NCI-H510A treated with DMSO at 0.1 percent for 48 hours (cell line): Measurements from ENCODE around the gene SPATA20.

Source experiments
- DNase-seq: peaks from one replicate; lab custom pipeline; 2025; lab: John Stamatoyannopoulos, UW

SPATA20 gene

DNA sequence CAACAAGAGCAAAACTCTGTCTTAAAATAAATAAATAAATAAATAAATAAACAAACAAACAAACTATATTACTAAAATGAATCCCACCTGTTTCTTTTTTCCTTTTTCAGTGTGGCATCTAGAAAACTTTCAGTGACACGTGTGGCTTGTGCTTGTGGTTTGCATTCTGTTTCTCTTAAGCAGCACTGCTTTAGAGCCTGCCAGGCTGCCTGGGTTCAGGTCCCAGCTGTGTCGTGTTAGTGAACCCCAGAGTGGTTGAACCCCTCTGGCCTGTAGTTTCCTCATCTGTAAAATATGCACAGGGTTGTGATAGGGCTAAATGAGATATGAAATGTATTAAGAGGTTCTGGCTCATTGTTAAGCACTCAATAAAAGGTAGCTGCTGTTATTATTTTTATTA lies 26.5 kb upstream of the SPATA20 start:
- DNase-seq = no peak

DNA sequence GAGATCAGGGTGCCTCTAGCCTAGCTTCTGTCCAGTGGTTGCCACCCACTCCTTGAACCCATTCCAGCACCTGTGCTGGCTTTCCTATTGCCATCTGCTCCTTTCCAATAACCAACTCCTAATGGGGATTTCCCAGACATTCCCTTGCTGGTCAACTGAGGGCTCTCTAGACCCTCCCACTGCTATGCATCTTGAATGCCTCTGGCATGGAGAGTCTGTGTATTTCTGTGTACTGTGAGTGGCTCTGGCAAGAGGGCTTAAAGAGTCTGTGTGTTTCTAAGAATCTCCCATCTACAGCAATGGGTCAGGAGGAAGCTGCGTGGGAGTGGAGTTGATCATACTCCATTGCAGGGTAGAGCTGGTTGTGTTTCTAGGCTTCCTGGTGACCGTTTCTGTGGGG lies 25.5 kb upstream of the SPATA20 start:
- no peak for DNase-seq

DNA sequence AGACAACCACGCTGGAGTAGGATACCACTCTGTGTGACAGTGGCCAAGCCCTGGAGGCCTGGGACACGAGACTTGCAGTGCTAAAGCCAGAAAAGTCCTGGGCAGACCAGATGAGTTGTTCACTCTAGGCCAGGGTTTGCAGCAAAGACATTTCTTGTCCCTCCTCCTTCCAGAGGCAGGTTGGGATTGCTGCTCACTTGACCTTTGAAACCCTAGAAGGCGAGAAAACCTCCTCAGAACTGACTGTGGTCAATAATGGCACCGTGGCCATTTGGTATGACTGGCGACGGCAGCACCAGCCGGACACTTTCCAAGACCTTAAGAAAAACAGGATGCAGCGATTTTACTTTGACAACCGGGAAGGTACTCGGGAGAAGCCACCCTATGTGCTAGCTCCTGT lies 24.2 kb upstream of the SPATA20 start:
- no peak for DNase-seq

DNA sequence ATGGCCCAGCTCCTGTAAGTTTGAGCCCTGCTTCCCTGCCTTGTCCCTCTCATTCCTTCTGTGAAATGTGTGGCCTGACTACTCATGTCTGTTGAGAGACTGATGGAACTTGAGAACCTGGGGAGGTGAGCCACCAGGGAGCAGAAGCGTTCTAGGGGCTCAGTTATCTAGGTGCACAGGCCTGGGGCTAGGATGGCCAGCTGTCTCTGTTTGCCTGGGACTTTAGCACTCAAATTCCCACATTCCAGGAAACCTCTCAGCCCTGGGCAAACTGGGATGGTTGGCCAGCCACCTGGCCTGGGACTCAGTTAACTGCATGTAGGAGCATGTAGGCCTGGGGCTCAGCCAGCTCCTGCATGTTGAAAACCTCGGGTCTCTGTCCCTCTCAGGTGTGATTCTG lies 23.8 kb upstream of the SPATA20 start:
- no peak for DNase-seq

DNA sequence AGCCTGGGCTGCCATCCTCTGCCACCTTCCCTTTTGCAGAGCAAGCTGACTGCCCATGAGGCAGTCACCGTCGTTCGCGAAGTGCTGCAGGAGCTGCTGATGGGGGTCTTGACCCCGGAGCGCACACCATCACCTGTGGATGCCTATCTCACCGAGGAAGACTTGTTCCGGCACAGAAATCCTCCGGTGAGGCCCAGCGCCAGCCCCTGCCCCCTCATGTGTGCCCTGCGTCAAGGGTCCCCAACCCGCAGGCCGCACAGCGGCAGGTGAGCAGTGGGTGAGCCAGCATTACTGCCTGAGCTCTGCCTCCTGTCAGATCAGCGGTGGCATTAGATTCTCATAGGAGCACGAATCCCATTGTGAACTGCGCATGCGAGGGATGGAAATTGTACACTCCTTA lies 22.1 kb upstream of the SPATA20 start:
- no peak for DNase-seq

DNA sequence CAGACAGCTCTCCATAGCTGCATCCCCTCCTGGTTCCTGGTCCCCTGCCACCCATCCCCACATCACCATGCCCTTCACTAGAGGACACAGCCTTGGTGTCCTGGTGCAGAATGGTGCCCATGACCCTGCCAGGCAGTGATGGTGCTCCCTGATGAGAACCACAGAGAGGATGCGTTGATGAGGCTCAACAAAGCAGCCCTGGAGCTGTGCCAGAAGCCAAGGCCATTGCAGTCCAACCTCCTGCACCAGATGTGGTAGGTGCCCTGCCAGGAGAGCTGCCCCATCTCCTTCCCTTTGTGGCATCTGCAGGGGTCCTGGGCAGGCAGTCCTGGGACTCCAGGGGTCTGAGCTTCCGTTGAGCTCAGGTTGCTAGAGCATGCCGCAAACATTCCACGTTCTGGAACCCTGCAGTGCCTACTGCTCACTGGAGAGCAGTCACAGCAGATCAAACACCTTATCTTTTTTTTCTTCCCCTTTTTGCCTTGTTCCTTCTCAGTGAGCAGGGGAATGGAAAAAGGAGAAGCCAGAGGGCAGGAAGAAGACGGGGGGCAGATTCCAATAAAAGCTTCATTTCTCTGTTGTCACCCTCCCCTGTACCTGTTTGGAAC lies 19.7 kb upstream of the SPATA20 start:
- no peak for DNase-seq

DNA sequence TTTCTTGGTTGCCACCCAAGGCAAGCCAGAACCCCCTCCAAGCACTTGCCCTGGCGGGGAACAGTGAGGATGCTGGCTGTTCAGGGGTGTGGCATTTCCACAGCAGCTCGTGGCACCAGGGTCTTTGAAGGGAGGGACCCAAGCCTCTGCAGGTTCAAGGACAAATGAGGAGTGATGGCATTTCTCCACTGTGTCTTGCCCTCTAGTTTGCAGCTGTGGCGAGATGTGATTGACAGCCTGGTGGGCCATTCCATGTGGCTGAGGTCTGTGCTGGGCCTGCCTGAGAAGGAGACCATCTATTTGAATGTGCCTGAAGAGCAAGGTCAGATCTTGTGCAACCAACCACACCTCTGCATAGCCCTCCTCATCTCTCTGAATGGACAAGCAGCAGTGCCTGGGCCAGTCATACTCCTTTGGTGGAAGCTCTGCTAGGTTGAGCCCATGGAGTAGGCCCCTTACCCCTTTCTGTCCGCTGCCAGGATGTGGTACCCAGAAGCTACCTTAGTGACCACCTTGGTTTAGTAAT lies 19.0 kb upstream of the SPATA20 start:
- no peak for DNase-seq

DNA sequence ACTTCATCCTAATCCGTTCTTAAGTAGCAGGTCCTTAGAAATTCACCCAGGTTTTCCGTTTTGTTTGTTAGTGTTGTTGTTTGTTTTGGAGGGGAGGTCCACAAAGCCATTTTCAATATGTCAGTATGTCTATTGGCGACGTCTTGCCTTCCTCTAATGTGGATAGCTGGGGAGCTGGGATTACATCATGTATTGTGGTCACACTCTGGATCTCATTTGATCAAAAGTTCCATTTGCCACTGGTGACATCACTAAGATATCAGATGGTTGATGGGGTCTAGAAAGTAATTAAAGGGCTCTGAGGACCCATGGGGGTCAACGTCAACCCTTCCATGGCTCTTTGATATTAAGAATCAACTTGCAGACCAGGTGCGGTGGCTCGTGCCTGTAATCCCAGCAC lies 17.1 kb upstream of the SPATA20 start:
- no peak for DNase-seq

DNA sequence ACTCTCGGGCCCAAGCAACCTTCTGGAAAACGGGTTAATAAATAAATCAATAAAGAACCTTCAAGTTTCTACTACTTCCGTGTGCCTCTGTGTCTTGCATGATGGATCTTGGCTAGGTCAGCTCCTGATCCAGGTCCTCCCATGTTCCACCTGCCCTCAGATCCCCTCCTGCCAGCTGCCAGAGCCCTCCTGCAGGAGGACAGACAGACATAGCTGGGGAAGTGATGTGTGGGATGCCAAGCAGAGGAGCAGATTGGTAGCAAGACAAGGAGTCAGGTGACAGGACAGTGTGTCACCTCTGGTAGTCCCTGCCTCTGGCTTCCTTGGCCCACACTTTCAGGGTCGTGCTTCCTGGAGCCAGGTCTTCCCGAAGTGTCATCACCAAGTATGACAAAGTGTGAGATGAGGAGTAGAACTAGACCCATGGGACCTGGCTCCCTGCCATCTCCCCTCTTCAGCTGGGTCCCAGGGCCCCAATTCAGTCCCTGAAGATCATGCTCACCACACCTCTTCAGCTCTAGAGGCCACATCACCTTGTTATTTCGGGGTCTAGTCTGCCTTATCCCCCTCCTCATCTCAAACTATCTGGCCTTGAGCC lies 15.4 kb upstream of the SPATA20 start:
- DNase-seq = peak; percentile 44

DNA sequence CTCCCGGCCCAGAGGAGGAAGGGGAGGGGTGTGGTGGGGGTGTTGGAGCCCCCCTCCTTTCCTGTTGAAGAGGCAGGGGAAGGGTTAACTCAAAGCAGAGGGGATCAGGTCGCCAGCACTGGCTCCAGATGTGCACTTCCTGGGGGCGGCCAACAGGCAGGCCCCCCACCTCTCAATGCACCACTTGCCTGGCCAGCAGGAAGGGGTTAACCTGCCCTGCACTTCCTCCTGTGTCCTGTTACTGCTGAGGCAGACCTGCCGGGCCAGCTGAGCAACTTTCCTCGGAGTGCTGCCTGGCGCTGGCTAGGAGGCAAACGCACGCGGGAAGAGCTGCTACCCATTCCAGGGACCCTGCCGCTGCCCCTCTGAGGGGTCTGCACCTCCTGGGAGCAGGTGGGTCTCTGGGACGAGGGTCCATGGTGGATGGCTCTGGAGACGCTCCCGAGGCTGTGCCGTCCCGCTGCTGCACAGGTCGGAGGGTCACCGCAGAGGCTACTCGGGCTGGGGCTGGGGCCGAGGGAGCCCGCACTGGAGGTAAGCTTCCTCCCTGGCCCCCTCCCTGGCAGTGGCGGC lies 14.4 kb upstream of the SPATA20 start, which contains the start of gene EPN3:
Gene EPN3, plus strand, starts transcription at position 284 of the 573 bp plus-strand sequence. CDS start 3,822 bp downstream, outside the sequence.
- peak; percentile 89 for DNase-seq

DNA sequence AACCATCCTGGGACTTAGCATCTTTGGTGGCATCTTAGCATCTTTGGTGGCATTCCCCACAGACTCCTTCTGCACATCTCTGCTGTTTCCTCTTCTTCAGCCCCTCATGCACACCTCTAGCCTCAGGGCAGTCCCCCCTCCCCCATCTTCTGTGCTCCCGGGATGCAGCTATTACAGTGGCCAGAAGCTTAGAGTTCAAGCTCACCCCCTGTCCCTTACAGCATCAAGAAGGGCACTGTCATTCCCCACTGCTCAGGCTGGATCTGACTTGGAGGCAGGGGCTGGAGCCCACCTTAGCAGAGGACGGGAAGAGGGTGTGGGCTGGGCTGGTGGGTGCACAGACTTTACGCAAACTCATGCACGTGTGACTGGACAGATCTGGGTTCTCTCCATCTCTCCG lies 13.8 kb upstream of the SPATA20 start:
- no peak for DNase-seq

DNA sequence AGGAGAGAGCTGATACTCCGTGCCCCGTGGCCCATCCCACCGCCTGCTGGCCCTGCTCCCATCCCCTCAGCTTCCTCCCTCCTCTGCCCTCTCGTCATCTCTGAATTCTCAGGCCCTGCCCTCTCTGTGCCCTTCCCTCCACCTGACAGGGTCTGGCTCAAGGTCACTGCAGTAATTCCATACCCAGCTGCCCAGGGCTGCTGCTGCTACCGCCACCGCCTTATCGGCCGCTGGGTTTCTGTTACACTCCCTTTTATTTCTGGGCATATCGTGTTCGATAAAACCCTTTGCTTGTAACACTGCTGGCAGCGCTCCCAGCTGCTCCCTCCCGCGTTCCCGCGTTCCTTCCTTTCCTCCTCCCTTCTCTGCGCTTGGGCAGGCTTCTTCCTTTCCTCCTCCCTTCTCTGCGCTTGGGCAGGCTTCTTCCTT lies 13.2 kb upstream of the SPATA20 start:
- peak; percentile 70 for DNase-seq

DNA sequence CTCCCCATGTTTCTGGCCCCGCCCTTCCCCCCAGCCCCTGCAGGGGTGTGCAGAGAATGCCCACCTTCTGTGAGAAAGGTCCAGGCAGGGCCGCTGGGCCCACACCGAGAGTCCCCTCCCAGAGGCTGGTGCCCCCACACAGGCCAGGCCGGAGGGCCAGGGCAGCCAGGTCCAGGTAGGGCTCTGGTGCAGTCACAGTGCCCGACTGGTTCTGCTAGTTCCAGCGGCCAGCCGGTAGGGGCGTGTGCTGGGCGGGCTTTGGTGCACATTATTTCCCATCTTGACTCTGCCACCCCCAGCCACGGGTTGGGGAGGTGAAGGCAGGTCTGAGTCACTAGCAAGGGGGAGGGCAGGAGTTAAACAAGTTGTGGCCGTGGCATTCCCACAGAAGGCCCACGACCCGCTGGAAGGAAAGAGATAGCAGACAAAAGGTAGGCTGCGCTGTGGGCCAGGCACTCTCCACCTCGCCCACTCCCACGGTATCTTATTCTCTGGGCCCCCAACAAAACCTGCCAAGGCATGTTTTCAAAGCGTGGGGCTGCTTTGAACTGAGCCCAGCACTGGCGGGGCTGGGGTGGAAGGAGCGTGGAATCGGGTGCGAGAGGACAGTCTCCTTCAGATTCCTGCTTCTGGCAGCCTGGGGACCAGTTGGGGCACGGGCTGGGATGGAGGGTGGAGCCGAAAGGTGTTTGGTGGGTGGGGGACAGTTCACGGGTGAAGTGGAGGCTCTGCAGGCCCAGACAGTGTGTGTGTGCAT lies 12.6 kb upstream of the SPATA20 start:
- peak; percentile 75 for DNase-seq

DNA sequence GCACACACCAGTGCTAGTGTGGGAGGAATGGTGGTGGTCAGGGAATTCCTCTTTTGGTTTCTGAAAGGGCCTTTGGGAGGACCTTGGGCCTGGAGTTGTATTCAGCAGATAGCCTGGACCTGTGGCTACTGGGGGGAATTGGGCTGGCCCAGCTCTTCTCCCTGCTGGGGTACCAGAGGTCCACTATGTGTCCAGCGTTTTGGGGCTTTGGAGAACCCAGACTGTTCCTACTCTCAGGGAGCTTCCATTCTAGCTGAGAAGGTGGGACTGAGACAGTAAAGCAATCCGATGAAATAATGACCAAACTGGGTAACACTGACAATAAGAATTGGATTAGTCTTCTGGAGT lies 12.0 kb upstream of the SPATA20 start:
- DNase-seq = no peak

DNA sequence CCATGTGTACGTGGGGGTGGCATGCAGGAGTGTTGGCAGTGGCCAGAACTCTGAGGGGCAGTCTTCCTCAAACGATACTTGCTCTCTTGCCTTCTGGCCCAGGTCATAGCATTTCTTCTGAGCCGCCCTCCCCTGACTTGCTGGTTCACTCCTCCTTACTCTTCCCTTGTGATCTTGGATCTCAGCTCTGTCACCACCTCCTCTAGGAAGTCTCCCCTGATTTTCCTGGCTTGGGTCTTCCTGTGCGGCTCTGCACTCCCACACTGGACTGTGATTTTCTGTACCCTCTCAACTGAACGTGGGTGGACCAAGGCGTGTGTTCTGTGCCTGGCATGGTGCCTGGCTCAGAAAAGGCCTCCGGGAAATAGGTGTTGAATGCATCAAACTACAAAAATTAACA lies 11.6 kb upstream of the SPATA20 start:
- DNase-seq = no peak

DNA sequence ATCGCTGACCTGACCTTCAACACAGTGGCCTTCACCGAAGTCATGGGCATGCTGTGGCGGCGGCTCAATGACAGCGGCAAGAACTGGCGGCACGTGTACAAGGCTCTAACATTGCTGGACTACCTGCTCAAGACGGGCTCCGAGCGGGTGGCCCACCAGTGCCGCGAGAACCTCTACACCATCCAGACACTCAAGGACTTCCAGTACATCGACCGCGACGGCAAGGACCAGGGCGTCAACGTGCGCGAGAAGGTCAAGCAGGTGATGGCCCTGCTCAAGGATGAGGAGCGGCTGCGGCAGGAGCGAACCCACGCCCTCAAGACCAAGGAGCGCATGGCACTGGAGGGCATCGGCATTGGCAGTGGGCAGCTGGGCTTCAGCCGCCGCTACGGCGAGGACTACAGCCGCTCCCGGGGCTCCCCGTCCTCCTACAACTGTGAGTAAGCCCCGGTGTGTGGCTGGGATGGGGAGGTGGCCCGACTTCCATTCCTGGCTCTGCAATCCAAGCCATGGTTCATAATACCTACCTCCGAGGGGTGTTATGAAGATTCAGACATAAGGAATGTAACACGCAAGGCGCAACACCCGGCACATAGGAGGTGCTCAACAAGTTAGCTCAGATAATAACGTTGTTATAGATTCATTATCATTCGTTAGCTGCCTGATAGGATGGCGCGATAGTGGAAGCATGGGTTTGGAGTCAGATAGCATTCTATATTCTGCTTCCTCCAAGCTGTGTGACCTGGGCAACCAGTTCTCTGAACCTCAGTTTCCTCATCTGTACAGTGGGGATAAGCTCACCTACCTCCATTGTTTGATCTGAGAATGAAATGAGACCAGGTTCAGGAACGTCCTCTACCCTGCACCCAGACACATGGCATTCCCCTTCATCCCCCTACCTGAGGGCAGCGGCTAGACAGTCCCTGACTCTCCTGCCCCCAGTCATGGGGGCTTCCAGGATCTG lies 10.0 kb upstream of the SPATA20 start:
- no peak for DNase-seq

DNA sequence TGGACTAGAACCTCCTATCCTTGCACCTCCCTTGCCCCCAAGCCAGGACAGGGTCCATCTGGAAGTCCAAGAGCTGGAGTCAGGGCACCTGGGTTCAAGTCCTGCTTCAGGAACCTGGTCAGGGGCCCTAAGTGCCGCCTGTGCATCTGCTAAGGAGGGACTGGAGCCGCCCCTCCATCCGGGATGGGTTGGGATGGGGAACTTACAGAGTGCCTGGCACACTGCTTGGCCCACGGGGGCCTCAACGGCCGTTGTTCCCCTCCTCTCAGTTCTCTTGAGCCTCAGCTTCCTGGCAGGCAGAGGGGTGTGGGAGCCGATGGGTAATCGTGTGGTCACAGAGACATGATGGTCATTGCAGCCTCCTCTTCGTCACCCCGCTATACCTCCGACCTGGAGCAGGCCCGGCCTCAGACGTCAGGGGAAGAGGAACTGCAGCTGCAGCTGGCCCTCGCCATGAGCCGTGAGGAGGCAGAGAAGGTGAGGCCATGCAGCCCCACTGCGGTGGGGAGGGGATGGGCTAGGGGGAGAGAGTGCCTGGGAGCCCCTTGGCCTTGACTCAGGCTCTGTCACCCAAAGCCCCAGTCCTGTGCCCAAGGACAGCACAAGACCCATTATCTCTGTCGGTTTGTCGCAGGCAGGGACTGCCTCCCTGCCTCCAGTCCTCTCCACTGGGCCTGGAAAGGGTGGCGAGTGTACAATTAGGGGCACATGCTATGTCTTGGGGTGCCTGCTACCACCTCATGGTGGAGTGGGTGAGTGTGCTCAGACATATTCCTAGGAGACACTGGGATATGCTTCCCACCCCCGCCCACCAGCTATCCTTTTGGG lies 9.0 kb upstream of the SPATA20 start:
- no peak for DNase-seq

DNA sequence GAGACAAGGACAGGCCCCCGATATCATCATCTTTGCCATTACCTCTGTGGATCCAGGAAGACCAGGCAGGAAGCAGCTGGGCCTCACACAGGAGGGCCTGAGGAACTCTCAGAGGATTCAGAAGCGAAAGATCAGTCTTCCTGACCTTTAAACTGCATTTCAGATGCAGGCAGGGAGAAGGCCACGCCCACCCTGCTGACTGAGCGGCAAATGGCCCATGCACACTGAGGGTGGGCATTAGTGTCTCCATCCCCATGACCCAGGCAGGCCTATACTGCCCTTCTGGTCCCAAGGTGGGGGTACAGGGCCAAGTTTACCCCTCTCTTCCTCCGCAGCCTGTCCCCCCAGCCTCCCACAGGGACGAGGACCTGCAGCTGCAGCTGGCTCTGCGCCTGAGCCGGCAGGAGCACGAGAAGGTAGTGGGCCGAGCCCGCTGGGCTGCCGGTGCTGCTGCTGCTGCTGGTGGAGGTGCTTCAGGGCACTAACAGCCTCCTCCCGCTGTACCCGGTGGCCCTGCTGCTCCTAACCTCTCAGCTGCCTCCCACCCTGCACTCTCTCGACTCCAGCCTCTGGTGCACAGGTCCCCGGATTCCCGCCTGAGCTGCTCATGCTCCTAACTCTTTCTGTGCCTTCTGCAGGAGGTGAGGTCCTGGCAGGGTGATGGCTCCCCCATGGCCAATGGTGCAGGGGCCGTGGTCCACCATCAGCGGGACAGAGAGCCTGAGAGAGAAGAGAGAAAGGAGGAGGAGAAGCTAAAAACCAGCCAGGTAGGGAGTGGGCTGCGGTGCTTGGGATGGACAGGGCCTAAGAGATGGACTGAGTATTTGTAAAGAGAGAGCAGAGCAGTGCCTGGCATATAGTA lies 8.2 kb upstream of the SPATA20 start:
- no peak for DNase-seq

DNA sequence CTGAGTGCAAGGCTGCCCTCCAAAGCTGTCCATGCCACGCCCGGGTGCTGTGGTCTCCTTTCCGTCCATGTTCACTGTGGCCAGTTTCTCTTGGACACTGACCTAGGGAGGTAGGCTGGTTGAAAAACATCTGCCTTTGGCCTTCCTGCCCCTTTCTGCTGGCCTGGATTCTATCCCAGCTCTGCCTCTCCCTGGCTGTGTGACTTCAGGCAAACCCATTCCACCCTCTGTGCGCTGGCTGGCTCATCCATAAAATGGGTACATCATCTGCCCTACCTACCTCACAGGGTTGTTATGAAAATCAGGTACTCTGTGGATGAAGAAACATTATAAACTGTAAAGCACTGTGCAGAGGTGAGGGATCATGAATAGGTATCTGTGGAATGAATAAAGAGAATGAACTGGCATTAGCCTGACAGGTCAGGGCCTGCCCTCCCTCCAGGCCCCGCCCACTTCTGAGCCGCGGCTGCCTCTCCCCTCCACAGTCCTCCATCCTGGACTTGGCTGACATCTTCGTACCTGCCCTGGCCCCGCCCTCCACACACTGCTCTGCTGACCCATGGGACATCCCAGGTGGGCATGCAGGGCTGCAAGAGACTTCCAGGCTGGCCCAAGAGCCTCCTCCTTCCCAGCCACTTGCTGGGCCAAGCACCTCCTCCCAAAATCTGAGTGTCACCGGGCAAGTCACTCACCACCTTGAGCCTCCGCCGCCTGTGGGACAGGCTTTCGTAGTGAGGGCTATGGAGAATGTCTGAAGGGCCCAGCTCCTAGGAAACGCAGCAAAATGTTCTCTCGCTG lies 7.0 kb upstream of the SPATA20 start:
- peak; percentile 59 for DNase-seq
